ENCODE results near the gene DAPK1.

DNA sequence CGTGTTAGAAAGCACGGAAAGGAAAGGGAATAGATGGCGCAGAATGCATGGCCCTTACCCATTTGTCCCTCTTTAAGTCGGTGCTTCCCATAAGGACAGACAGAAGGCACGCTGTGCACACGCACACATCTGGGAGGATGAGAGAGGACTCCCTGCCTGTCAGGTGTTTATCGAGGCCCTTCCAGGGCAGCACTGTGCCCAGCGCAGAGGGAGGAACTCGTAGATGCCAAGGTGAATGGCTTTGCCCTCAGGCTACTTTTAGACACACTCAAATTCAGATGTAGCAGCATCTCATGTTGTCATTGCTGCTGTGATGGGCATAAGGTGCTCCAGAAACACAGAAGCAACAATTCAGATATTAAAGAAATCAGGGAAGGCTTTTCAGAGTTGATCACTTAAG lies 158.1 kb downstream of the DAPK1 start:
- TF ChIP-seq, protein P1, sequence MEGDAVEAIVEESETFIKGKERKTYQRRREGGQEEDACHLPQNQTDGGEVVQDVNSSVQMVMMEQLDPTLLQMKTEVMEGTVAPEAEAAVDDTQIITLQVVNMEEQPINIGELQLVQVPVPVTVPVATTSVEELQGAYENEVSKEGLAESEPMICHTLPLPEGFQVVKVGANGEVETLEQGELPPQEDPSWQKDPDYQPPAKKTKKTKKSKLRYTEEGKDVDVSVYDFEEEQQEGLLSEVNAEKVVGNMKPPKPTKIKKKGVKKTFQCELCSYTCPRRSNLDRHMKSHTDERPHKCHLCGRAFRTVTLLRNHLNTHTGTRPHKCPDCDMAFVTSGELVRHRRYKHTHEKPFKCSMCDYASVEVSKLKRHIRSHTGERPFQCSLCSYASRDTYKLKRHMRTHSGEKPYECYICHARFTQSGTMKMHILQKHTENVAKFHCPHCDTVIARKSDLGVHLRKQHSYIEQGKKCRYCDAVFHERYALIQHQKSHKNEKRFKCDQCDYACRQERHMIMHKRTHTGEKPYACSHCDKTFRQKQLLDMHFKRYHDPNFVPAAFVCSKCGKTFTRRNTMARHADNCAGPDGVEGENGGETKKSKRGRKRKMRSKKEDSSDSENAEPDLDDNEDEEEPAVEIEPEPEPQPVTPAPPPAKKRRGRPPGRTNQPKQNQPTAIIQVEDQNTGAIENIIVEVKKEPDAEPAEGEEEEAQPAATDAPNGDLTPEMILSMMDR (IDR thresholded peaks at IDR 0.05): no peak
- TF ChIP-seq POLR2AphosphoS5 (IDR thresholded peaks at IDR 0.05) (no peak), POLR2A (IDR thresholded peaks at IDR 0.05) (no peak)

All from stomach (tissue), 4 donors.